ENCODE measurements around the gene TUFM.
"Not testable (repeated sequence)": the region's sequence is repeated elsewhere in the genome, so short reads cannot be mapped to it uniquely, and the experiment has no call there.

TUFM gene

GRCh38 chr16:28846080-28846932 lies at the start of gene TUFM:
TUFM (minus strand) TSS chr16:28846348; CDS start chr16:28846269, 79 bp downstream.
- DNase-seq, result peak; percentile 82

- DNase-seq, result no peak
Observed at GRCh38 chr16:28895609-28896008, 49.5 kb upstream of the TUFM start.

DNA sequence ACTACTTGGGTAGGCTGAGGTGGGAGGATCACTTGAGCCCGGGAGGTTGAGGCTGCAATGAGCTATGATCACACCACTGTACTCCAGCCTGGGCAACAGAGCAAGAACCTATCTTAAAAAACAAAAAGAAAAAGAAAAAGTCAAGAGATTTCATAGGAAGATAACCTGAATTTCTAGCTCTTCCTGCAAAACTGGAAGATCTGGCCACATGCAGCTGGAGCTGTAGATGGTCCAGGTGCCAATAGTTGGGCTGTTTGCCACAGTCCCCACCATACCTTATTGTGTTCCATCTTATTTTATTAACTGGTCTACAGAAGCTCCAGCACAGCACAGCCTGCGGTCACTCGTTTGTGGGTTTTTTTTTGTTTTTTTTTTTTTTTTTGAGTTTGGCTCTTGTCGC lies 47.1 kb upstream of the TUFM start:
- DNase-seq, result no peak

- DNase-seq, result no peak
Observed at GRCh38 chr16:28891964-28892890, 46.1 kb upstream of the TUFM start.

GRCh38 chr16:28890355-28890754 lies 44.2 kb upstream of the TUFM start:
- DNase-seq, result not testable (repeated sequence)

- no peak for DNase-seq
Observed at GRCh38 chr16:28886945-28887344, 40.8 kb upstream of the TUFM start.

DNA sequence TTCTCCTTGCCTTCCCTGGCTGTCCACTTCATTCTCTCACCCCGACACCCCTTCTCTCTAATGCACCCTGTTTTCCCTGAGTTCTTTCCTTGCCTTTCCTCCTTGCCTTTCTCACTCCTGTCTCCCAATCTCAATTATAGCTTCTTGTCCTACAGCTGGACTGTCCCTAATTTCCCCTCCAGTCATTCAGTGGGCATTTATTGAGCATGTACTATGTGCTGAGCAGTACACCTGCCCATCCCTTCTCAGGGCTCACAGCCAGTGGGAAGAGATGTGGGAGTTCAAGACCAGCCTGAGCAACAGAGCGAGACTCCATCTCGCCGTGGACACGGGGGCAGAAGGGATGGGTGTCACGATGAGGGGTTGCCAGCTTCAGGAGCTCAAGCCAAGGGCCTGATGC lies 37.9 kb upstream of the TUFM start:
- no peak for DNase-seq

DNA sequence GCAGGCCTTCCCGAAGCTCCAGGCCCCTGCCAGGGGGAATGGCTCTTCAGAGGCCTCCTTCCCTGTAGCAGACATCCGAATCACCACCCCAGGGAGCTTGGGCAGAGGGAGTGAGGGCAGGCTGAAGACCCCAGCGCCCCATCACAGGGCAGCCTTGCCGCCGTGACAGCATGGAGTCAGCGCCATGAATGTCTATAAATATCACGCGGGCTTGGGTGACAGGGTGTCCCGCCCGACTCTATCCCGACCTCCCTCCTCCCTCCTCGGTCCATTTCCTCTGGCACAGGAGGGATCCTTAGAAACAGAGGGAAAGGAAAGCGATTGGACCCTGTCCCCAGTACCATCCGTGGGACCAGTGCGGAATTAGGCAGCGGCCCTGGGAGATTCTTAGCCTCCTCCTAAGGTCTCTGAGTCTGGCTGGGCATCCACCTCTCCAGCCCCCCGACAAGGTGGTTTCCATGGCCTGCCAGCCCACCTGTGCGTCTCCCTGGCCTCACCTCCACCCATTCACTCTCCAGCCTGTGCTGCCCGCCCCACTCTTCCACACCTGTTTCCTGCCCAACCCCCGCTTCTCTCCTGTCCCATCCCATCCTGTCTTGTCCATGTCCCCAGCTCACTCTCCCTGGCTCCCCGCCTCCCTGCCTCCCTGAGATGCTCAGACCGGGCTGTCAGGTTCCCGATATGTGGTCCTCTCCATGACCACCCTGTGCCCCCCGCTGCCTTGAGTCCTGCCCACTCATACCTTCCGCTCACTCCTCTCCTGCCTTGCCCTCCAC lies 37.3 kb upstream of the TUFM start:
- DNase-seq, result no peak

DNA sequence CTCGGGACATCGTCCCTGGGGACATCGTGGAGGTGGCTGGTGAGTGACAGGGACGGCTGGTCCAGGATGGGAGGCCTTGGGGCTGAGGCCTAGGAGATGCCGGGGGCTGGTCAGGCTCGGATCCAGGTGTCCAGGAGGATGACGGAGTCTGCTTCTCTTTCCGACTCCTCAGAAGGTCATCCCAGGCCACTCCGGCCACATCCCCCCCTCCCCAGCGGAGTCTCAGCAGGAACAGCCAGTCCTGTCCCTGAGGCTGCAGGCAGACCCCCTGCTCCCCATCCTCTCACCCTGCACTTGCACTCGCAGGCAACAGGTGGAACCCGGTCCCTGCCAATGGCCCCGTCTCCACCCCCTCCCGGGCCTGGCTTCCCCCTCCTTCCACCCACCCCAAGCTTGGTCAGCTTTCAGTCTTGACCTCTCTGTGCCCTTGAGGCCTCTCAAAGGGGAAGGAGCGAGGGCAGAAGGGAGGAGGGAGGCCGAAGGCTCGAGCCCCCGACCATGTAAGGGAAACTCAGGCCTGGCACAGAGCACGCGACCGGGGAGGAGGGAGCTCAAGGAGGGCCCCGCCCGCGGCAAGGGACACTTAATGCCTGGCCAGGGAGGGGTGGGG lies 36.5 kb upstream of the TUFM start:
- DNase-seq, result no peak

DNA sequence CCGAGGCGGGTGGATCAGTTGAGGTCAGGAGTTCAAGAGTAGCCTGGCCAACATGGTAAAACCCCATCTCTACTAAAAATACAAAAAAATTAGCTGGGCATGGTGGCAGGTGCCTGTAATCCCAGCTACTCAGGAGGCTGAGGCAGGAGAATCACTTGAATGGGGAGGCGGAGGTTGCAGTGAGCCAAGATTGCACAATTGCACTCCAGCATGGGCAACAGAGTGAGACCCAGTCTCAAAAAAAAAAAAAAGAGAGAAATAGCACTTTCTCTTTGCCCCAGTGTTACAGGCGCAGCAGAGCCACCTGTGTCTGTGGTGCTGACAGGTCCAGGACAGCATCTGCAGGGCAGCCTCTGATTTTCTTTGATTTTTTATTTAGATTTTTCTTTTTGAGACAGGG lies 35.4 kb upstream of the TUFM start:
- DNase-seq, result not testable (repeated sequence)

DNA sequence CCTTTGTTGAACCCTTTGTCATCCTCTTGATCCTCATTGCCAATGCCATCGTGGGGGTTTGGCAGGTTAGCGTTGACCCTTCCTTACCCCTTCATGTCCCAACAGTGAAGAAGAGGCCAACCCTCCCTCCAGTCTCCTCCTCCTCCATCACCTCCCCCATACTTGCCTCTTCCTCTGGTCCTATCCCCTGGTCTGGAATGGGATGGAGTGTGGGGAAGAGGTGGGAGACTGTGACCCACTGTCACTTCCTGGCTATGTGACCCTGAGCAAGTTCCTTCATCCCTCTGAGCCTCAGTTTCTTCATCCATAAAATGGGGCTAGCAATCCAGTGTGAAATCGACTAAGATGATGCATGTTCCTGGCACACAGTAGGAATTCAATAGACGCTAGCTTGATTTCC lies 34.8 kb upstream of the TUFM start:
- no peak for DNase-seq

DNA sequence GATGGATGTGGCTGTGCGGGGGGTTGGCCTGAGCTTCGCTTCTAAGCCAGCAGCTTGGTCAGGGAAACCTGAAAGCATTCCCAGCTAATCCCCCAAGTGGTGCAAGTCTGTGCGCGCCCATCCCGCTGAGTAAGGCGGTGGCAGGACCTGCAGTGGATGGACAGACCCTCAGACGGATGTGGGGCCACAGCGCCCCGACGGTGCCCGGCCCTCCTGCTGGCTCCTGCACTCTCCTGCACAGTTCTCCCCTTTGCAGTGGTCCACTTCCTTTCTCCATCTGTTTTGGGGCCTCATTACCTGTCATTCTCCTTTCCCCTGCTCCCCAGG lies 34.4 kb upstream of the TUFM start:
- no peak for DNase-seq

- peak; percentile 63 for DNase-seq
Observed at GRCh38 chr16:28879841-28880588, 33.9 kb upstream of the TUFM start.

GRCh38 chr16:28879261-28879840 lies 33.2 kb upstream of the TUFM start:
- peak; percentile 0 for DNase-seq

GRCh38 chr16:28878083-28878926 lies 32.2 kb upstream of the TUFM start, which contains the start of gene ATP2A1:
ATP2A1 (plus strand) TSS chr16:28878488; CDS start chr16:28878672, 184 bp downstream.
- DNase-seq, result no peak

DNA sequence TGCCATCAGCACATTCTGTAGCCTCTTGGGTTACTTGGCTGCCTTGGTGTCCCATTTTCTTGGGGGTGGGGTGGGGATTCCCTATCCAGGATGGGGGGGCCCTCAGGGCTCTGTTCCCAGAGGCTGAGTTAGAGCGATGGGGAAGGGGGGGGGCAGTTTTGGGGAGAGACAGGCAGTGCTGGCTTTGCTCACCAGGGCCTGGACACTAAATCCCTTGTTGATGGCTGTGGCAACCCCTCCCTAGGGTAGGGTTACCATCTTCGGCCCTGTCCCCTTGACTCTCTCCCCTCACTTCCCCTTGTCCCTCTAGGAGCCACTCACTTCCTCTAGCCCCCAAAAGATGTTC lies 31.5 kb upstream of the TUFM start:
- DNase-seq, result no peak

DNA sequence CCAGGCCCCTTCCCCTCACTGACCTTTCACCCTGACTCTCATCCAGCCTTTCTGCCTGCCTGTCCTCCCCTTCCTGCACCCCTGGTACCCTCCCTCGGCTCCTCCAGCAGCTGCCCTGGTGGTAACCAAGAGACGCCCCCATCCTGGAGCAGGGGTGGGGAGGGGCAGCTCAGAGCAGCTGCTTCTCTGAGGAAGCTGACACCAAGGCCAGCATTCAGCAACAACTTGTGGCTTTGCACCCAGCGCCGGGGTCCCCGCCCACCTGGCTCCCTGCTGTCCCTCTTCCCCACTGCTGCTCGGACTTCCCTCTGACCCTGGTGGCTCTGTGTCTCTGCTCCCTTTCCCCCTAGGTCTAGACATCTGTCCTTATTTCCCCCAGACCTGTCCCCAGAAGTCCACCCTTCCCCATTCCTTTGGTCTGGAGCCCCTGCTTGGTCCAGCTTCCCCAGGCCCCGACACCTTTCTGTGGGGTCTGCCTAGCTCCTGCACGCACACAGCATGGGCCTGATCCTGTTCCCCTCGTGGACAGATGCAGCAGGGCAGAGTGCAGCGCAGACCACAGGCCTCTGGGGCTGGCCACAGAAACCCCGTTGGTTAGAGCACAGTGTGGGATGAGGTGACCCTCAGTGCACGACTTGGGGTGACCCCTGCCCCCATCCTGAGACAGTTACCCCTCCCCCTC lies 31.0 kb upstream of the TUFM start:
- DNase-seq, result no peak

GRCh38 chr16:28876019-28876659 lies 30.0 kb upstream of the TUFM start:
- no peak for DNase-seq
